Liver (tissue), 3 donors: ENCODE measurements around the gene NEK10.

Experiments
- CTCF ChIP-seq: fragments of 150-350 bp; IDR thresholded peaks from 2 replicates; pipeline ENCODE4 v1.5.1; 2017; ENCODE audit warnings: improper control_type of control experiment, low read depth, low read length; ENCODE audit not compliant: missing input control
- RAD21 ChIP-seq, 2 donors: IDR thresholded peaks; 2 replicates each; pipeline ENCODE4 v1.6.1; 2016; ENCODE audit warnings: antibody characterized with exemption in 2 of 2, mild to moderate bottlenecking in 2 of 2
- TAF1 ChIP-seq: conservative IDR thresholded peaks from 2 replicates; pipeline ENCODE4 v1.6.1; 2016; ENCODE audit warnings: antibody characterized with exemption, mild to moderate bottlenecking
- TF ChIP-seq, protein P1 (sequence below): IDR thresholded peaks from 2 replicates; pipeline ENCODE4 v1.6.1; 2016; ENCODE audit warnings: antibody characterized with exemption, mild to moderate bottlenecking
- donor health status: healthy.
- donor health status: healthy.

- TF ChIP-seq, protein P1, sequence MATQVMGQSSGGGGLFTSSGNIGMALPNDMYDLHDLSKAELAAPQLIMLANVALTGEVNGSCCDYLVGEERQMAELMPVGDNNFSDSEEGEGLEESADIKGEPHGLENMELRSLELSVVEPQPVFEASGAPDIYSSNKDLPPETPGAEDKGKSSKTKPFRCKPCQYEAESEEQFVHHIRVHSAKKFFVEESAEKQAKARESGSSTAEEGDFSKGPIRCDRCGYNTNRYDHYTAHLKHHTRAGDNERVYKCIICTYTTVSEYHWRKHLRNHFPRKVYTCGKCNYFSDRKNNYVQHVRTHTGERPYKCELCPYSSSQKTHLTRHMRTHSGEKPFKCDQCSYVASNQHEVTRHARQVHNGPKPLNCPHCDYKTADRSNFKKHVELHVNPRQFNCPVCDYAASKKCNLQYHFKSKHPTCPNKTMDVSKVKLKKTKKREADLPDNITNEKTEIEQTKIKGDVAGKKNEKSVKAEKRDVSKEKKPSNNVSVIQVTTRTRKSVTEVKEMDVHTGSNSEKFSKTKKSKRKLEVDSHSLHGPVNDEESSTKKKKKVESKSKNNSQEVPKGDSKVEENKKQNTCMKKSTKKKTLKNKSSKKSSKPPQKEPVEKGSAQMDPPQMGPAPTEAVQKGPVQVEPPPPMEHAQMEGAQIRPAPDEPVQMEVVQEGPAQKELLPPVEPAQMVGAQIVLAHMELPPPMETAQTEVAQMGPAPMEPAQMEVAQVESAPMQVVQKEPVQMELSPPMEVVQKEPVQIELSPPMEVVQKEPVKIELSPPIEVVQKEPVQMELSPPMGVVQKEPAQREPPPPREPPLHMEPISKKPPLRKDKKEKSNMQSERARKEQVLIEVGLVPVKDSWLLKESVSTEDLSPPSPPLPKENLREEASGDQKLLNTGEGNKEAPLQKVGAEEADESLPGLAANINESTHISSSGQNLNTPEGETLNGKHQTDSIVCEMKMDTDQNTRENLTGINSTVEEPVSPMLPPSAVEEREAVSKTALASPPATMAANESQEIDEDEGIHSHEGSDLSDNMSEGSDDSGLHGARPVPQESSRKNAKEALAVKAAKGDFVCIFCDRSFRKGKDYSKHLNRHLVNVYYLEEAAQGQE: no peak
- no peak for TF ChIP-seq CTCF
- TF ChIP-seq RAD21 (IDR thresholded peaks at IDR 0.05): no peak
- TF ChIP-seq TAF1: no peak
Observed at GRCh38 chr3:27147215-27147614, 222.0 kb downstream of the NEK10 start.
